Ishikawa (cell line): Measurements from ENCODE around the gene PLA2G15.

ENCODE experiments used
- EGR1 ChIP-seq: IDR thresholded peaks from 2 replicates; pipeline ENCODE4 v1.6.1; 2012
- TF ChIP-seq, protein P1 (sequence below): IDR thresholded peaks from 2 replicates; pipeline ENCODE4 v1.6.1; 2012

DNA sequence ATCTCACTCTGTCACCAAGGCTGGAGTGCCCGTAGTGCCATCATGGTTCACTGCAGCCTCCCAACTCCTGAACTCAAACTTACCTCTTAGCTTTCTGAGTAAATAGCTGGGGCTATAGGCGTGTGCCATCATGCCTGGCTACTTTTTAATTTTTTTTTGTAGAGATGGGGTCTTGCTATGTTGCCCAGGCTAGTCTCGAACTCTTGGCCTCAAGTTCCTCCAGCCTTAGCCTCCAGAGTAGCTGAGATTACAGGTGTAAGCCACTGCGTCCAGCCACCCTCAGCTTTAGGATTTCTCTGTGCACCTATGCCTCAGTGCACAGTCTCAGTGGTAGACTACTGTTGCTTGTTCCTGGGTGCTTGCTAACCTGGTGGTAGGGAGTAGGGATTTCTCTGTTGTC, 24.6 kb downstream of the PLA2G15 start:
- TF ChIP-seq EGR1 = no peak
- TF ChIP-seq, protein P1, sequence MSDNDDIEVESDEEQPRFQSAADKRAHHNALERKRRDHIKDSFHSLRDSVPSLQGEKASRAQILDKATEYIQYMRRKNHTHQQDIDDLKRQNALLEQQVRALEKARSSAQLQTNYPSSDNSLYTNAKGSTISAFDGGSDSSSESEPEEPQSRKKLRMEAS = no peak
